Stimulated activated naive CD4-positive, alpha-beta T cell treated with Interleukin-2 at 50 U/mL for 16 hours (primary cell): ENCODE results near the gene CDK12.

Experiments used
- DNase-seq: peaks from one replicate; lab custom pipeline; 2025; lab: John Stamatoyannopoulos, UW

The CDK12 gene

DNA sequence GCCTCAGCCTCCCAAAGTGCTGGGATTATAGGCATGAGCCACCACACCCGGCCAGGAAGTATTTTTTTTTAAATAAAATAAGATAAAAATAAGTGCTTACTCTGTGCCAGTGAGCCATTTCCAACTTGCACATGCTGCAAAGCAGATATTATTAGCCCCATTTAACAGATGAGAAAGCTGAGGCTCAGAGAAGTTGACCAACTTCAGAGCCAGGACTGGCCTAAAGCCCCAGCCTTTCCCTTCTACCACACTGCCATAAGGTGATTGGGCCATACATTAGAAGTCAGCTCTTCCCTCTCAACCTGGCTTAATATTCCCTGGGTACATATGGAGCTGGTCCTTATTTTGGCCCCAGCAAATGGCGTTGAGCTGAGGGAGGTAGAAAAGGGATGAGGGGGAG lies 121.4 kb downstream of the CDK12 start:
- no peak for DNase-seq
